Medulla oblongata (tissue), 1 donor: ENCODE data around the gene PLPP7.

Source experiments
- DNase-seq: peaks from one replicate; pipeline ENCODE4 v3.0.0-alpha.2; 2015; ENCODE audit errors: extremely low spot score

PLPP7 gene

DNA sequence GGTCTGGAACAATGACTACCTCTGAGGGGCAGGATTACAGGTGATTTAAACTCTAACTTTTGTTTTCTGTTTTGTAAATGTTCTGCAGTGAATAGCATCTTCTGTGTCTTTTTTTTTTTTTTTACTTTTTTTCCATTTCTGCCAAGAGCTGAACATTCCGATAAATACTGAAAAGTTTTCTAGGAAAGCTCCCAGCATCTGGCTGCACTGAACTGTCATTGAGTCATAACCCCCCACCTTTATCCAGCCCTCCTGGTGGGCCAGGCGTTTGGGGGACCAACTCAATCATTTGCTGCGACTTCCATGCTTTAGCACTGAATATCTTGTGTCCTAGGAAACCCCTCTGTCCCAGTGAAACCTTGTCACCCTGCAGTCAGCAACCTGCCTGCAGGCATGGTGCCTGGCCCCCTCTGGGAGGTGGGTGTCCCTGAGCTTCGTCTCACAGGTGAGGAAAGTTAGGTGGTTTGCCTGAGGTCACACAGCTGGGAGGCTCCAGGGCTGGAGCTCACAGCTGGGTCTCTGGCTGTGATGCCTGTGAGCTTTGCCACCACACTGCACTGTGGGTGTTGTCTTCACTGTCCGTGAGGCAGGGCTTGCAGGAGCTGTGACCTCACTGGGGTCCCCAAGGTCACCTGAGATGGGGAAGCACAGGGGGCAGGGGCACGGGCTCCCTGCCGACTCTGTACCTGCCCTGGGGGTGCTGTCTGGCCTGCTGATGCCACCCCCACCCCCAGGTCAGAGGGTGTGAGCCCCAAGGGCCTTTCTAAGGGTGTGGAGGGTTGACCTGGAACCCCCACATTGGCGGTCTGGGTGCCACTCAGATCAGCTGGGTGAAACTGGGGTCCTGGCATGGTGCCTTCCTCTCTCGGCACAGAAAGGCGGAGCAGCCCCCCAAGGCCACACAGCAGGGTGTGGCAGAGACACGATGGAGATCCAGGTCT is 14.1 kb downstream of the PLPP7 start:
- DNase-seq: no peak

DNA sequence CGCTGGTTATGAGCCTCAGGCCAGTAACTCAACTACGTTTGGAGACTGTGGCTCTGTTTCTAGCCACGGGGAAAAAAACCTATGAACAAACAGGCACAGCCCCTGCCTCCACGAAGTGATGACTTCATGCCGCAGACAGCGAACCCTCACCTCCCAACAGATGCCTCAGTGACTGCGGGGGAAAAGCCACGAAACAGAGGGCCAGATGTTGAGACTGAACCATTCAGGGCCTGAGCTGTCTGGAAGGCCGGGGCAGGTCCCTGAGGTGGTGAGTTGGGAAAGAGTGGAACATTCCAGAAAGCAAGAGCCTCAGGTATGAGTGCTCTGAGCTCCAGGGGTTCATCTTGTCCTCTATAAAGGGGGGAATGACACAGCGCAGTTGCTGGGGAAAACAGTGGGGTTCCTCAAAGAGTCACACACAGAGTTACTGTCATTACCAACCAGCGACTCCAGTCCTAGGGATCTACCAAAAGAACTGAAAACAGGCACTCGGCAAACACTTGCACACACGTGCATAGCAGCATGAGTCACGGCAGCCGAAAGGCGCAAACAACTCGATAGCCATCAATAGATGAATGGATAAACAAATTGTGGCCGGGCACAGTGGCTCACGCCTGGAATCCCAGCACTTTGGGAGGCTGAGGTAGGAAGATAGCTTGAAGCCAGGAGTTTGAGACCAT is 15.3 kb downstream of the PLPP7 start:
- no peak for DNase-seq

DNA sequence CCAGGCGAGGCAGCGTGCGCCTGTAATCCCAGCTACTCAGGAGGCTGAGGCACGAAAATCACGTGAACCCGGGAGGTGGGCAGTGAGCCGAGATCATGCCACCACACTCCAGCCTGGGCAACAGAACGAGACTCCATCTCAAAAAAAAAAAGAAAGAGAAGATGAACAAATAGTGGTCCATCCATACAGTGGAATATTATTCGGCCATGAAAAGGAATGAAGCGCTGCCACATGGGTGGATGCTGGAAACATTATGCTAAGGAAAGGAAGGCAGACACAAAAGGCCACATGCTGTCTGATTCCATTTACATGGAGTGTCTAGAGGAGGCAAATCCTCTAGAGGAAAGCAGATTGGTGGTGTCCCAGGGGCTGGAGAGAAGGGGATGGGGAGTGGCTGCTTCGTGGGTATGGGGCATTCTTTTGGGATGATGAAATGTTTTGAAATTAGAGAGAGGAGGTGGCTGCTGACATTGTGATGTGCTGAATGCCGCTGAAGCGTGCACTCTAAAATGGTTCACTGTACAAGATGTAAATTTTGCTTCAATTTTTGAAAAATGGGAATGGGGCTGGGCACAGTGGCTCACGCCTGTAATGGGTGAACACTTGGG is 17.0 kb downstream of the PLPP7 start:
- DNase-seq: no peak

DNA sequence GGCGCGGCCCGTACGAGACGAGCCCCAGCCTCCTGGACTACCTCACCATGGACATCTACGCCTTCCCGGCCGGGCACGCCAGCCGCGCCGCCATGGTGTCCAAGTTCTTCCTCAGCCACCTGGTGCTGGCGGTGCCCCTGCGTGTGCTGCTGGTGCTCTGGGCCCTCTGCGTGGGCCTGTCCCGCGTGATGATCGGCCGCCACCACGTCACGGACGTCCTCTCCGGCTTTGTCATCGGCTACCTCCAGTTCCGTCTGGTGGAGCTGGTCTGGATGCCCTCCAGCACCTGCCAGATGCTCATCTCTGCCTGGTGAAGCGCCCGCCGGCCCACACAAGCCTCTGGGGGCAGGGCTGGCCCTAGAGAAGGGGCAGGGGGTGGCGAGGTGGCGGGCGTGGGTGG is 18.5 kb downstream of the PLPP7 start:
- no peak for DNase-seq

DNA sequence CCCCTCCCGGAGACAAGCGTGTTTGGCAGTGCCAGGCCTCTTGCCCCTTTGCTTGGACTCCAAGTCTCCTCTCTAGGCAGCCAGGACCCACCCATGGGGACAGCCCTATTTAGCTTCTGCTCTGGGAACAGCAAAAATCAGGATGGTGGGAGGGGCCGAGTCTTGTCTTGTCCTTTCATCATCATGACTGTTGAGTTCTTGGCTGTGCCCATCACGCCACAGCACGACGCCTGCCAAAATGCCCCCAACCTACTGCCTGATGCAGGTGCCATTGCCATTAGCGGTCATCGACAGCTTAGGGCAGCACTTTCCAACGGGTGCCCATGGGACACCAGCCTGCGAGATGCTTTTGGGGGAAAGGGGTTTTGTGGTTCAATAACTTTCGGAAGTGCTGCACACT is 18.9 kb downstream of the PLPP7 start:
- DNase-seq: no peak

DNA sequence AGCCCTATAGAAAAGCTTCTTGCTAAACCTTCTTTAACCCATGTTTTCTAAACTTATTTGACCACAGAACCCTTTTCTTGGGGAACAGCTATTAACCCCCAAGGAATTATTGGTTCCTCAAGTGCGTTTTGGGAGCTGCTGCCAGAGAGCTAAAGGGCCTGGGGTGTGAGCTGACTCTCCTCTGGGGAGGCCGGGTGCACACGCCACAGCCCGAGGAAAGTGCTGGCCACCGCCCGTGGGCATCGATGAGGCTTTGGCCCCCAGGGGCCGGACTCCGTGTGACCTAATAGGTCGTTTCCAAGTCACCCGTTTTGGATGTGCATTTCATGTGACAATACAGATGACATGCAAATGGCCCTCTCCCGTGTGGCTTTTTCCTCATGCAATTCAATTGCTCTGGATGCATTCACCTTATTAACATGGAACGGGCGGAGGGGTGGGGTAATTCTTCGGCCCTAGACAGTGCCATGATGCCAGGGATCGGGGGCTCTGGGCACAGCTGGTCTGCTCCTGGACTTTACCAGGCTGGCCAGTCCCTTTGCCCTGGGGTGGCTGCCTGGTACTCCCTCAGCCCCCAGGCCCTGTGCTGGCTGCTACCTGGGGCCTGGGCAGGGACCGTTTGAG is 19.5 kb downstream of the PLPP7 start:
- DNase-seq: no peak

DNA sequence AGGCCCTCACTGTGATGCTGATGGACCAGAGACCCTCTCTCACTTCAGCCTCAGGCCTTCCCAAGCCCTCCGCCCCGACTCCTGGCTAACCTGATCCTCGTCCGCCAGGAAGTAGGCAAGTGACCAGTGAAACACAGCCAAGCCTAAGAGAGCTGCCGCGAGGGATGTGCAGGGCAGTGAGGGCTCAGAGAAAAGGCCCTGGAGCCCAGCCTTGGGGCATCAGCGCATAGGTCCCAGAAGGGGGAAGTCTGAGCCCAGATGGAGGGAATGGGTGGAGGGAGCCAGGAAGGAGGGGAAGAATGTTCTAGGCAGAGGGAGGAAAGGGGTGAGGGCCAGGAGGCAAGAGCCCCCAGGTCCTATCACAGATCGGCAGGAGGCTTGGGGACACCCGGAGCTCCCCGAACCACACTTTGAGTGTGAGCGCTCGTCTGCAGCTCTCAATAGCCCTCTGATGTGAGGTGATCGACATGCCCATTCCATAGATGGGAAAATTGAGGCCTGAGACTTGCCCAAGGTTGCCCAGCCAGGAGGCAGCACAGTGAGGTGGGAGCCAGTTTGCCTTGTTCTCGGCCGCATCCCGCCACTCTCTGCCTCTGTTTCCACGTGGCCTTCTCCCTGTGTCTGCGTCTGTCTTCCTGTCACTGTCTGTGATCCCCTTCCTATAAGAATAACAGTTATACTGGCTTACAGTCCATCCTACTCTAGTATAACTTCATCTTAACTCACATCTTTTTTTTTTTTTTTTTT is 20.2 kb downstream of the PLPP7 start:
- no peak for DNase-seq

DNA sequence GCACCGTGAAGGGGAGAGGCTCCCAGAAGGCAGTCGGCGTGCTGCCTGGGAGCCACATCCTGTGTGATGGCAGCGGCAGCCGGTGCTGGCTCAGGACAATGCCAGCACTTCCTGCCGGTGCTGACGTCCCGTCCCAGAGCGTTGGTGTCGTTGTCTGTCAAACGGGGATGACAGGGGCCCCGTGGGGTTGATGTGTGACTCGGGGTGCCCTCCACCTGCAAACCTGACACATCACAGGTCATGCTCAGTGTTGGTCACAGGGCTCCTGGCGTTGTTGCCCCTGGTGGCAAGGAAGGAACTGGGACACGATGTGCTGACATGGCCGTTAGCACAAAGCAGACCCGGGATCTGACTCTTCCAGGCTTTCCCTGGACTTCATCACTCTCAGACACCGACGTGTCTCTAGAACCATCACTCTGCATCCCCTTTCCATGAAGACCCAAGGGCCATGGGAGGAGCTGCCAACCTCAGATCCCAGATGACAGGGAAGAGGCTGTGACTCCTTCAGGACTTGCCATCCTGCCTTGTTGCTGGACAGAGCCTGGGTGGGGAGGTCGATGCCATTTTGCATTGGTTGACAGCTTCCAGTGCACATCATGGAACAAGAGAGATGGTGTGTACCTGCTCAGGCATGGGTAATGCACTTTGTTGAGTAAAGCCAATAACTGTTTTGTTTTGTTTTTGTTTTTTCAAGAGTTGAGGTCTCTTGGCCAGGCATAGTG is 21.5 kb downstream of the PLPP7 start:
- DNase-seq: no peak

DNA sequence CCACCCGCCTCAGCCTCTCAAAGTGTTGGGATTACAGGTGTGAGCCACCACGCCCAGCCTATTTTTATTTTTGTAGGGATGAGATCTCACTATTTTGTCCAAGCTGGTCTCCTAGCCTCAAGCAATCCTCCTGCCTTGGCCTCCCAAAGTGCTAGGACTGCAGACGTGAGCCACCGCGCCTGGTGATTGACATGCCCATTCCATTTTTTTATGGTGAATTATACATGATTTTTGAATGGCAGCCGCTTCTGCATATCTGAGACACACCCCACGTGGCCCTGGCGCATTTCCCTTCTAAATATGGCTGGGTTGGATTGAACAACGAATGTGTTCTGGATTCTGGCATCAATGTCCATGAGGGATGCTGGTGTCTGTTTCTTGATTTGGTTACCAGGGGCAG is 22.7 kb downstream of the PLPP7 start:
- no peak for DNase-seq

DNA sequence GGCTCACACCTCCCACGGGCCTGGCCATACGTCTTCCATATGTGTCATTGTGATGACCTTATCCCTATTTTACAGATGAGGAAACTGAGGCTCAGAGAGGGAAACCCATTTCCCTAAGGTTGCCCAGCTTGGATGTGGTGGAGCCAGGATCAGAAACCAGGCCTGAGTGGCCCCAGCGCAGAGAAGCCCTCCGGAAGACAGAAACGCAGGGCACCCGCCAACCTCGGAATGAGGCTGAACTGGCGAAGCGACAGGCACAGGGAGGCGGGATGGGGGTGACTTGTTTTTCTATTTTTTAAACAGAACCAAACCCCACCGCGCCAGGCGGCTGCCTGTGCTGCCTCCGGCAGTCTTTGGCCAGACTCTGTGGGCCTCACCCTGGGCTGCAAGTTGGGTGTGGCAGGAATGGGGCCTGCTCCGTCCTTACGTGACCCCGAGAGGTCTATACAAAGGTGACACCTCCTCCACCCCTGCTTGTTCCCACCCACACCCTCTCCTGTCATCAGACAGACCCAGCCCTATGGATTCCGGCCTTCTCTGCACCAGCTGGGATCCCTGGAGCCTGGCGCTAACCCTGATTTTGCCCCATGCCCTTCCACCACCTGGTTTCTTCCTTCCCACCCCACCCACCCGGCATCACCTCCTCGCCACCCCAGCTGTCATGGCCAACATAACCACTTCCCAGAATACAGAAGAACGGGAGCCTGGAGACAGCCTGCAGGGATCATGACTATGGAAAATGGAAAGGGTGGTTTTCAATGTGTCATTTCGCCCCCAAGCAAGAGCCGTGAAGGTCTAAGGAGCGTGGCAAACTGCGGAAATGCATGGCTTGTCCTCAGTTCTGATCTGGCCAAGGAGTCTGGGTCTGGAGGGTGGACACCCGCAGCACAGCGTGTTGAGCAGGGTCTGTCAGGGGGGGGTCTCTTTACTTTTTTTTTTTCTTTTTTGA is 23.6 kb downstream of the PLPP7 start:
- no peak for DNase-seq

DNA sequence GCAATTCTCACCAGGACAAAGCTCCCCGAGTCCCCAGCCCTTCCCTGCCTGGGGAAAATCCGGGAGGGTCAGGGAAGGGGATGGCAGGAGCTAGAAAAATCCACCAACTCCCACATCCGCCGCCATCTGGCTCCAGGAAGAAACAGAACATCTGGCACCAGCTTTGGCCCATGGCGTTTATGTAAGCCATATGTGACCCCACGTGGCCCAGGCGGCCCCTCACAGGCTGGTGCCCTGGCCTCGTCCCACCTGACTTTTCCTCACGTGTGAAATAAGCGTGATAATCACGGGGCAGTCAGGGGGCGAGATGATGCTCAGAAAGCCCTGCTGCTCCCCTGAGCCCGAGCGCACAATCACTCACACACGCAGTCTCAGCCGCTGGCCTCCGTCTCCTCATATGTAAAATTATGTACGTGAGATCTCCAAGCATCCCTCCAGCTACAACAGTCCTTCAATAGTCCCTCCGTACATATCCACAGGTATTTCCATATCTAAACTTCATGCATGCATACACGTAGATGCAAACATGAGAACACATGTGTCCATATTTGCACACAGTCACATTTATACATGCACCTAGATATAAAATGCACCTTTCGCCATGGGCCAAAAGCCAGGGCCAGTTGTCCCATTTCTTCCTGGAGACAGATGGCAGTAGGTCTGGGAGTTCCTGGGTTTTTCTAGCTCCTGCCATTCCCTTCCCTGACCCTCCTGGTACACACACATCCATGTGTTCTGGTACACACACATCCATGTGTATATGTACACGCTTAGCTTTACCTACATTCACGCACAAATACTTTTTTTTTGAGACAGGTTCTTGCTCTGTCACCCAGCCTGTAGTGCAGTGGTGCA is 28.9 kb downstream of the PLPP7 start:
- no peak for DNase-seq

DNA sequence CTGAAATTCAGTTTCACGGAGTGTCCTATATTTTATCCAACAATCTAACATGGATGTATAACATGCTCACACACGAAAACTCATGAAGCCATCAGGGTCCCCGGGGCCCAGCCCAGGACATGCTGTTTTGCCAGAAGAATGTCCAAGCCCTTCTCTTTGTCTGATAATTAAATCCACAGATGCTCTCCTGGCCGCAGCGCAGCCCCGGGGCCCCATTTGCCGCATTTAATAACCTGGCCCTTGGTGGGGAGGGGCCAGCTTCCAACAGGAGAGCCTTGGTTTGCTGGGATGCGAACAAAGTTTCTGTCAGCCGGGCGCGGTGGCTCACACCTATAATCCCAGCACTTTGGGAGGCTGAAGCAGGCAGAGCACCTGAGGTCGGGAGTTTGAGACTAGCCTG is 30.0 kb downstream of the PLPP7 start:
- DNase-seq: no peak

DNA sequence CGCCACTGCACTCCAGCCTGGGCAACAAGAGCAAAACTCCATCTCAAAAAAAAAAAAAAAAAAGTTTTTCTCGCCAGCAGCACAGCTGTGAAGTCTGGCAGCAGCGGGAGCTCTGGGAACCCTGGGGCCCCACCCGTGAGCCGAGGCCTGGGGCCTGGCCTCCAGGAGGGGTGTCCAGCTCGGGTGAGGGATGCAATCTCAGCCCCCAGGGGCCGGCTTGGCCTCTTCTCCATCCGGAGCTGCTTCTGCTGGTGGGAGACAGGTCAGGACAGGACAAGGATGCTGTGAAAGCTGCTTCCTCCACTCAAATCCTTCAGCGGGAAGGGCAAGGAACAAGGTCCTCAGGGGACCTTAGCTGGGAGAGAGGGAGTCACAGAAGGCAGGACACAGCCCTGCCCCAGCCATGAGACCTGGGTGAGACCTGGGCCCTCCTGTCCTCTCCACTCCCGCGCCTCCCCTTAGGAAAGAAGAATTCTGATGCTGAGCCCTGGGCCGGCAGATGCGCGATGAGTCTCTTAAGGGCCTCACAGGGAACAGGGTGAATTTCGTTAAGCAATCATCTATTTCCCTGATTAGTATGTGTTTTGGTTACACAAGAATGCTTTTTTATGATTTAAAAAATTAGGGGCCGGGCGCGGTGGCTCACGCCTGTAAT is 30.6 kb downstream of the PLPP7 start:
- no peak for DNase-seq

DNA sequence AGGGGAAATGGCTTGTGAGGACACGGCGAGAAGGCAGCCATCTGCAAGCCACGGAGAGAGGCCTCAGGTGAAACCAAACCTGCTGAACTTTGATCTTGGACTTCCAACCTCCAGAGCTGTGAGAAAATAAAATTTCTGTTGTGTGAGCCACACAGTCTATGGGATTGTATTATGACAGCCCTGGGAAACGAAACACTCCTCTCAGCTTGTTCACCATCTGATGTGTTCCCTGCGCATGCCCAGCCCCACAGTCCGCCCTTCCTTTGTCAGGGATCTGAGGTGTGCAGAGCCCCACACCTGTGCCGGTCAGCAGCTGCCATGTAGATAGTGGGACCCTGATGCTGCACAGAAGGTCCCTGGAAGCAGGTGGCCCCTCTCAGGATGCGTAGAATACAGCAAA is 34.1 kb downstream of the PLPP7 start:
- no peak for DNase-seq

DNA sequence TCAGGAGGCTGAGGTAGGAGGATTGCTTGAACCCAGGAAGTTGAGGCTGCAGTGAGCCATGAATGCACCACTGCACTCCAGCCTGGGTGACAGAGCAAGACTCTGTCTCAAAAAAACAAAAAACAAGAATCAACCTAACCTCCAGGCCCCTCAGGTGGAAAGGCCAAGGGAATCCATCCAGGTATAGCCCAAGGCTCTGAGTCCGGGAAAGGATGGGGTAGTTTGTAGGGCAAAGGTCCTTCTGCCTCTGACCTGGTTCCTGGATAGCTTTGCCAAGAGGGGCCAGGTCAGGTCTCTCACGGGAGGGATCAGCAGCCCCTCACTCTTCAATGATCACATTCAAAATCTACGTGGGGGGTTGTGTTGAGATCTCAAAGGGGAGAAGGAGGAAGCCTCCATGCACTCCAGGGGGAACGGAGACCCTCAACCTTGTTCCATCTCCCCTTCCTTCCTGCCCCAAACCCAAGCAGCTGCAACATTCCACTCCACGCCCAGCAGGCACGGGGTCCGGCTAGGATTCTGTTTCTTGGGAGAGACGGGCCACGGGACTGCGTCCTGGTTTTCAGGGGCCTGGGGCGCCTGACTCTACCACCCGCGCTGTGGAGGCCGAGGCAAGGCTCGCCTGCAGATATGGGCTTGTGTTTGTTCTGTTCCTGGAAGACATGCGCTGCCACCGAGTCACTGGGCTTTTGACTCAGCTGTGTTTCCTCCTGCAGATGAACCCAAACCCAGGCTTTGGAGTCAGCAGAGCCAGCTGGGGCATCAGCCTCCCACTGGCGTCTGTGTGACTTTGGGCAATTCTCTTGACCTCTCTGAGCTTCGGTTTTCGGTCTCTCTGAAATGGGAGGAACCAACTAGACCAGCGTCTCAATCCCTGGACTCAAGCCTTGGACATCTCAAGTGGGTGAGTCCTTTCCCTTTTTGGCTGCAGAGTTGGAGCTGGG is 35.5 kb downstream of the PLPP7 start:
- DNase-seq: no peak

DNA sequence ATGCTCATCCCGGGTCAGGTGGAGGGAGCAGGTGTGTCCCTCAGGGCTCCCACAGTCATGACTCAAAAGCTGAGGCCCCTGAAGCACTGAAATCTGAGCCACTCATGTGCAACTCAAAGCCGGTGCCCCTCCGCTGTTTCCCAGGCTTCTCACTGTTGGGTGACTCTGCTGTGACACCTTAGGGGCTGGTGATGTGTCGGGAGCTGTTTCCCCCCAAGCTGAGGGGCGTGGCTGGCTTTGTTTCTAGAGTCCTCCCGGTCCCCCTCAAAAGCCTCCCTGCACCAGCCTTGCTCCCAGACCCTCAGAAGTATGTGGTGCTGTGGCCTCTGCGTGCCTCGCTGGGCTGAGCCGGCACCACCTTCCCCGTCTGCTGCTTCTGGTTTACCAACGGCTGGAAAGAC is 39.7 kb downstream of the PLPP7 start:
- DNase-seq: no peak
